ENCODE results near the gene AFAP1L1.

AFAP1L1 gene

DNA sequence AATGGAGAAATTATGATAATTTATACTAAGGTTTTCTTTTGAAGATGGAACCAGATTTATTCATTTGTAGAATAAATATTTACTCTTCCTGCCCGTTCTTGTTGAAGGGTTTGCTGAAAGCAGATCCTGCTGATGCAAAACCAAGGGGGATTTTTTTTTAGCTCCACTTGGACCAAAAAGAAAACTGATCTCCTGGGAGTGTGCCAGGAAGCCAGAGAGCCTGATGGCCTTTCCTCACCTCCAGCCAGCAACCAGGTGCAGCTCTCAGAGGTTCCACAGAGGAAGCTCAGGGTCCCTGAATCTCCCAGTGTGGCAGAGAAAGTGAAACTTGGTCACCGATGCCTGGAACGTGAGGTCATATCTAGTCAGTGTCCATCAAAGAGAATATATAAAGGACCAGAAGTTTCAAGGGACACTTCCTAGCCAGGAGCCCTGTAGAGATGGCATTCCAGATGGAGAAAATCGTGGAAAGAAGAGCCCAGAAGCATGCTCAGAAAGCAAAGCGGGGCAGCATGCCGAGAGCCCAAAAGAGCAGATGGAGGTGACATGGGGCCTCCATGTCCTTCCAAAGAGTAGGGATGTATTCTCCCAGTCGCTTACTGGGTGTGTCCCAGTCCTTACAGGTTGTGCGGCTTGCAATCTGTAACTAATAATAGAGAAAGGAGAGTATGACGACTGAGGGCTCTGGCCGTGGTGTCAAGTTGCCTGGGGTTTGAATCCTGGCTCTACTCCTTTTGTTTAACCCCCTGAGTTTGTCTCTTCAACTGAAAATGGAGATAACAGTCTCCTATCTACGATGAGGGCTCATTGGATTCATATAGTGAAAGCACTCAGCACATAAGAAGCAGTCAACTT, 12.2 kb downstream of the AFAP1L1 start:
- no peak for DNase-seq (ENCODE audit: extremely low read depth, low read depth)
- no peak overlapping the region for H3K4me3 ChIP-seq (replicated peaks; ENCODE audit: low read depth, low read length)
- TF ChIP-seq, protein P1, sequence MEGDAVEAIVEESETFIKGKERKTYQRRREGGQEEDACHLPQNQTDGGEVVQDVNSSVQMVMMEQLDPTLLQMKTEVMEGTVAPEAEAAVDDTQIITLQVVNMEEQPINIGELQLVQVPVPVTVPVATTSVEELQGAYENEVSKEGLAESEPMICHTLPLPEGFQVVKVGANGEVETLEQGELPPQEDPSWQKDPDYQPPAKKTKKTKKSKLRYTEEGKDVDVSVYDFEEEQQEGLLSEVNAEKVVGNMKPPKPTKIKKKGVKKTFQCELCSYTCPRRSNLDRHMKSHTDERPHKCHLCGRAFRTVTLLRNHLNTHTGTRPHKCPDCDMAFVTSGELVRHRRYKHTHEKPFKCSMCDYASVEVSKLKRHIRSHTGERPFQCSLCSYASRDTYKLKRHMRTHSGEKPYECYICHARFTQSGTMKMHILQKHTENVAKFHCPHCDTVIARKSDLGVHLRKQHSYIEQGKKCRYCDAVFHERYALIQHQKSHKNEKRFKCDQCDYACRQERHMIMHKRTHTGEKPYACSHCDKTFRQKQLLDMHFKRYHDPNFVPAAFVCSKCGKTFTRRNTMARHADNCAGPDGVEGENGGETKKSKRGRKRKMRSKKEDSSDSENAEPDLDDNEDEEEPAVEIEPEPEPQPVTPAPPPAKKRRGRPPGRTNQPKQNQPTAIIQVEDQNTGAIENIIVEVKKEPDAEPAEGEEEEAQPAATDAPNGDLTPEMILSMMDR (IDR thresholded peaks at IDR 0.05; ENCODE audit: low read depth, low read length, missing control alignments), result no peak

DNA sequence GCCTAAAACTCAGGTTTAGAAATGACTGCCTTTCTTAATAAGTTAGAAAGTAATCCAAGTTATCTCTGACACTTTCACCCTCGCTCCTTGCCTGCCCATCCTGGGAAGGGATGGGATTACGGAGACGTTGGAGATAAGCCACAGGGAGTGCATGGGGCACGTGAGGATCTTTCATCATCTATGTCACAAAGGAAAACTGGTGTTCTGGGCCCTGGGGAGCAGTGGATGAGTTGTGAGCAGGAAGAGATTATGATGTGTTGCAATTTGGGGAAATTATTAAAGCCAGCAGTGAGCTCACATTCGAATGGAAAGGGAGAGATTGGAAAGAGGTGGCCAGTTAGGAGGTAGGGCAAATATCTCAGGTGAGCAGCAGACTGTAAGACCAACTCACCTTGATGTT, 12.8 kb downstream of the AFAP1L1 start:
- no peak for DNase-seq (ENCODE audit: extremely low read depth, low read depth)
- H3K4me3 ChIP-seq (replicated peaks; ENCODE audit: low read depth, low read length), result no peak overlapping the region
- TF ChIP-seq, protein P1 (IDR thresholded peaks at IDR 0.05; ENCODE audit: low read depth, low read length, missing control alignments), result no peak

DNA sequence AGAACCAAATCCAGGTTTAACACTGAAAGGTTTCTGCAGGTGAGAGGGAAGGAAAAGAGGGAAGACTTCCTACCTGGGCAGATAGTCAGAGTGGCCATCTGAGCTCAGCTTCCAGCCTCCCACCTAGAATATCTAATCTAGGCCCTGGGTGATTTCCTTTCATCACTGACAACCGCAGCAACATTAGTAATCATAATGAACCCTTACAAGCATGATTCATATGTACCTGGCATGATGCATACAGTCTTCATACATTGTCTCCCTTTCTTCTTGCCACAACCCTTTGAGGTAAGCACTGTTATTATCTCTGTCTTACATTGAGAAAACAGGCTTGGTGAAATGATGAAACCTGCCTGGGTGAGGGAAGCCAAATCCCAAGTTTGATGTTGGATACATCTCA, 13.5 kb downstream of the AFAP1L1 start:
- TF ChIP-seq, protein P1 (IDR thresholded peaks at IDR 0.05; ENCODE audit: low read depth, low read length, missing control alignments), result no peak
- DNase-seq (ENCODE audit: extremely low read depth, low read depth), result no peak
- no peak overlapping the region for H3K4me3 ChIP-seq (replicated peaks; ENCODE audit: low read depth, low read length)

DNA sequence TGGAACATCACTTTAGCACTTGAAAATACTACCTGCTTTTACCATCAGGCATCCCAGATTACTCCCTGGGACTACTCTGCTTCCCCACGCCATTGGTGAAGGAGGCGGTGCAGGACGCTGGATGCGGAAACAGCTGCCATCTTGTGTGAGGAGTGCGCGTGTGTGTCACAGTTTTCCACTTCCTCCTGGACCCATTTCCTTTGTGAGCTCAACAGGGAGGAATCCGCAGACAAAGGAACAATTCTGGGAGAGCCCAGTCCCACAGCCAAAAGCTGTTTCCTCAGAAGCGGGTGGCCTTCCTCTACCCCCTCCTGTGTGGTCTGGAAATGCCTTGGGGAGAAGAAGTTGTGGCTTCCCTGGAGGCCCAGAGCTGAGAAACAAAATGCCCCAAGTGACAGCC, 16.8 kb downstream of the AFAP1L1 start:
- TF ChIP-seq, protein P1 (IDR thresholded peaks at IDR 0.05; ENCODE audit: low read depth, low read length, missing control alignments), result no peak
- no peak overlapping the region for H3K4me3 ChIP-seq (replicated peaks; ENCODE audit: low read depth, low read length)
- no peak for DNase-seq (ENCODE audit: extremely low read depth, low read depth)

DNA sequence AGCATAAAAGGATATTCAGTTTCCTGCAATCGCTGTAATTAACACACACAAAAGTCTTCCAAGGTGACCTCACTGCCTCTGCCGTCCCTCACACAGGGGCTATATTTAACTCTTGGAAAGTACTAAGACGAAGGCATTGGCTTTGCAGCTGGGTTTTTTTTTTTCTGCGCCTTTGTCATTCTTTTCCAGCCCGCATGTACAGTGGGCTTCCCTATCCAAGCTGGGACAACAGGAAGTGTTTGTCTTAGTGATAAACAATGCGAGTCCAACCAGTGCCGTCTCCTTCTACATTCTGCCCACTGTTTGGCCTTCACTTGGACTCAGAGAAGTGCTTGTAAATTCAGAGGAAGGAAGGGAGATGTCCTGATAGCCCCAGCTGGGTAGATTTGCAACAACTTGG, 17.6 kb downstream of the AFAP1L1 start:
- no peak overlapping the region for H3K4me3 ChIP-seq (replicated peaks; ENCODE audit: low read depth, low read length)
- no peak for DNase-seq (ENCODE audit: extremely low read depth, low read depth)
- TF ChIP-seq, protein P1 (IDR thresholded peaks at IDR 0.05; ENCODE audit: low read depth, low read length, missing control alignments), result no peak

DNA sequence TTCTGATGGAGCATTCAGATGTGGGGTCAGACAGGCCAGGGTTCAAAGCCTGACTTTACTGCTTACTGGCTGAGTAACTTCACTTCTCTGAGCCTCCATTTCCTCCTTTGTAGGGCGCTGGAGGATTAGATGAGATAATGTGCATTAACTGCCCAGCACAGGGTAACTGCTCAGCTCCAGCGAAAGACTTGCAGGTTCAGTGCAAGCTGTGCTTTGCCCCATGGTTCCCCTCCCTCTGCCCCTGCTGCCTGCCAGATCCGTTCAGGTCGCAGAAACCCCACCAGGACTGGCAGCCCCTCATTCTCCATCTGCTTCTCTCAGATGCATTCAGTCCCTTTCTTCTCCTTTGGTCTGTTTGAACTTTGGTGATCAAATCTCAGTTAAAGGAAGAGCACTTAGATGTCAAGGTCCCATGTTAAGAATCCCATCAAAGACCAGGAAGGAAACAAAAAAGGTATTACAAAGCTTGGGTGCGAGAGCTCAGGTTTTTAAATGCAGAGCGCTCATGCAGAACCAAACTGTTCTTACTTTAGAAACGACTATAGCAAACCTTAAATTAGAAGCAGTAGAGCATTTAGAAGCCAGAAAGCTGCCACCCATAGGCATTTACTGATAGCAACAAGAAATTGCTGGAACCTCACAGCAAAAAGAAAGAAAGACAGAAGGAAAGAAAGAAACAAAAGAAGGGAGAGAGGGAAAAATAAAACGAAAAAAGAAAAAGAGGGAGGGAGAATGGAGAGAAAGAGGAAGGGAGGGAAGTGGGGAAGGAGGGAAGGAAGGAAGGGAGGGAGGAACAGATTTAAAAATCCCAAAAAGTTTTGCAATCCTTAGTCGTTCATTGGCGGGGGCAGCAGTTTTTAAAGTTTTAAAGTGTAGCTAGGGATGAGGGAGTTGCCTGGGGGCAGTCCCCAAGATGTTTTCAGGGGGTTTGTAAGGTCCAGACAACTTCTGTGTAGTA, 23.5 kb downstream of the AFAP1L1 start:
- TF ChIP-seq, protein P1 (IDR thresholded peaks at IDR 0.05; ENCODE audit: low read depth, low read length, missing control alignments), result no peak
- H3K4me3 ChIP-seq (replicated peaks; ENCODE audit: low read depth, low read length), result no peak overlapping the region
- DNase-seq (ENCODE audit: extremely low read depth, low read depth), result no peak

Measured in HFF-Myc (cell line).